ENCODE data around the gene MAST4. TPM values are rescaled to one million over a fixed set of nuclear protein-coding genes. Genes with fewer than 3 reads are reported as not detected.

The MAST4 gene
- total and polyA plus RNA-seq, 2 donors (not counting 1 experiment from before 2014, with no cell fraction given): 2.5 to 57.1 TPM

DNA sequence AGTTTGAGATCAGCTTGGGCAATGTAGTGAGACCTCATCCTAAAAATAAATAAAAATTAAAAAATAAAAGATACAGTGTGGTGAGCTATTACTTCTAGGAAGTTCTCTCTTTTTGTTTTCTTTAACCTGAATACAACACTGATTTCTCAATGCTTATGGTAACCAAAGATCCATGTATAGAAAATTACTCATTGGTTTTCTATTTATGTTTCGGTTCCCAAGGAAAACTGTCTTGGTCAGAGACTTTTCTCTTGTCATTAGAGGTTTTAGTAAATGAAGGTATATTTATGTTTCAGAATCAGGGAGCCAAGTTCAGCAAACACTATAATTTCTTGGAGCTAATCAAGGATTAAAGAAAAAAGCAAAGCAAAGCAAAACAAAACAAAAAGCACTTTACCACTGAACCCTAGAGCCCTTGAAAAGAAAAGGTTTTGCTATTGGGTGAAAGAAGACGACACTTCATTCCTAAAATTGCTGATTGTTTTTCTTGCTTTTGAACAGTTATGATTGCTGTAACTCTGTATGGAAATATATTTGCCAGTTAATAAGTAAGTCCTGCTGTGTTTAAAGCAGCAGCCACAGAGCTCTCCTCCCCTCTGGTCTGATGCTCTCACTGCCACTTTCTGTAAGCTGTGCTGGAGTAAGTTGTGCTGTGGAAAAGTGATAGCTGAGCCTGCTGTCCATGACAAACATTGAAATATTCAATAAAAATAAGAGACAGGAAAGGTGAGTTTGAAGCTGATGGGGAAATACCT is 302.2 kb downstream of the MAST4 start:
- no peak overlapping the region for H3K27ac Mint-ChIP-seq
- TF ChIP-seq, protein P1, sequence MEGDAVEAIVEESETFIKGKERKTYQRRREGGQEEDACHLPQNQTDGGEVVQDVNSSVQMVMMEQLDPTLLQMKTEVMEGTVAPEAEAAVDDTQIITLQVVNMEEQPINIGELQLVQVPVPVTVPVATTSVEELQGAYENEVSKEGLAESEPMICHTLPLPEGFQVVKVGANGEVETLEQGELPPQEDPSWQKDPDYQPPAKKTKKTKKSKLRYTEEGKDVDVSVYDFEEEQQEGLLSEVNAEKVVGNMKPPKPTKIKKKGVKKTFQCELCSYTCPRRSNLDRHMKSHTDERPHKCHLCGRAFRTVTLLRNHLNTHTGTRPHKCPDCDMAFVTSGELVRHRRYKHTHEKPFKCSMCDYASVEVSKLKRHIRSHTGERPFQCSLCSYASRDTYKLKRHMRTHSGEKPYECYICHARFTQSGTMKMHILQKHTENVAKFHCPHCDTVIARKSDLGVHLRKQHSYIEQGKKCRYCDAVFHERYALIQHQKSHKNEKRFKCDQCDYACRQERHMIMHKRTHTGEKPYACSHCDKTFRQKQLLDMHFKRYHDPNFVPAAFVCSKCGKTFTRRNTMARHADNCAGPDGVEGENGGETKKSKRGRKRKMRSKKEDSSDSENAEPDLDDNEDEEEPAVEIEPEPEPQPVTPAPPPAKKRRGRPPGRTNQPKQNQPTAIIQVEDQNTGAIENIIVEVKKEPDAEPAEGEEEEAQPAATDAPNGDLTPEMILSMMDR (IDR thresholded peaks at IDR 0.05): no peak
- TF ChIP-seq EZH2 (IDR thresholded peaks at IDR 0.05; ENCODE audit: borderline replicate concordance, insufficient read depth, low read depth, low read length, poor library complexity, severe bottlenecking): no peak
- H4K20me1 ChIP-seq (ENCODE audit: control insufficient read depth, insufficient read depth, low read length, poor library complexity, severe bottlenecking): no peaks in the 10 kb centered on the region
- no peak for DNase-seq
- H3K4me2 ChIP-seq (replicated peaks; ENCODE audit: low read depth, low read length, poor library complexity, severe bottlenecking): no peak overlapping the region
- POLR2A ChIA-PET: interaction anchor here (0.6 kb wide), 1 partner anchor 17 kb away, joined by 5 read pairs; no protein-coding TSS in a partner anchor
- no peaks in the 10 kb centered on the region for H3K27me3 ChIP-seq (replicated peaks in 1 of 4; ENCODE audit: control extremely low read depth in 1 of 4, control insufficient read depth in 3 of 4, insufficient read depth in 4 of 4, low read length in 3 of 4)
- no peak overlapping the region for H3K4me3 Mint-ChIP-seq
- no peak for ATAC-seq (ENCODE audit: low read depth)
- intact Hi-C loops (cut with micrococcal nuclease): no loop called here
- no peaks in the 10 kb centered on the region for H3K9me3 ChIP-seq (ENCODE audit: control extremely low read depth in 1 of 3, control insufficient read depth in 2 of 3, insufficient read depth in 1 of 3, low read length in 2 of 3)
- no CpG with 5 or more reads among the region's 2 CpGs for WGBS (ENCODE audit: insufficient coverage)
- H3K27me3 Mint-ChIP-seq: peaks cover 9% of the 10 kb centered on the region
- CTCF ChIA-PET: no interaction called here
- H3K4me1 ChIP-seq (ENCODE audit: control insufficient read depth in 2 of 2, insufficient read depth in 2 of 2, low read length in 2 of 2): no peaks in the 10 kb centered on the region
- no peak overlapping the region for H3K4me3 ChIP-seq (ENCODE audit: control extremely low read depth in 1 of 5, extremely low read depth in 1 of 5, insufficient read depth in 1 of 5, low read depth in 2 of 5, low read length in 4 of 5)
- no peaks in the 10 kb centered on the region for H3K79me2 ChIP-seq (ENCODE audit: control insufficient read depth, insufficient read depth, low read length)
- no peaks in the 10 kb centered on the region for H3K4me1 Mint-ChIP-seq
- no peak overlapping the region for H3K9ac ChIP-seq (ENCODE audit: low read length)
- no peak overlapping the region for H2AFZ ChIP-seq (ENCODE audit: insufficient read depth, low read depth, low read length, poor library complexity, severe bottlenecking)
- no peaks in the 10 kb centered on the region for H3K36me3 ChIP-seq (replicated peaks in 1 of 2; ENCODE audit: control extremely low read depth in 1 of 2, control insufficient read depth in 1 of 2, extremely low read depth in 1 of 2, insufficient read depth in 2 of 2, low read length in 1 of 2)
- no peaks in the 10 kb centered on the region for H3K9me3 Mint-ChIP-seq (ENCODE audit: insufficient read depth)
- no peak overlapping the region for H3K27ac ChIP-seq (ENCODE audit: low read length in 2 of 2)

DNA sequence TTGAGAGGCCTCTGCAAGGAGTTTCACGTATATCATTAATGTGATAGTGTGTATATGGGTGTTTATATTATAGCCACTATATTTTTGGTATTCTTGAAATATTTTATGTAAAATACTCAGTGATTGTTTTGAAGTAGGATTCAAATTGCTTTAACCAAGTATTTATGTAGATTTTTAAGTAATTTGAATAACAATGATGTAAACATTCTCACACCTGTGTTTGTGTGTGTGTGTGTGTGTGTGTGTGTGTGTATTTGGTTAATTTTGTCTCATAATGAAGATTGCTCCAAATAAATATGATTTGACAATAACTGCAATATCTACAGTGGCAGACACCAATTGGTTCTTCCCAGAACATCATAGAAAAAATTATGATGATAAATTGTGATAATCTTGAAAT is 307.0 kb downstream of the MAST4 start:
- Histone ChIP-seq H3K27ac (ENCODE audit: low read length in 2 of 2) (no peak overlapping the region), H3K9ac (ENCODE audit: low read length) (no peak overlapping the region), H3K27me3 (replicated peaks in 1 of 4; ENCODE audit: control extremely low read depth in 1 of 4, control insufficient read depth in 3 of 4, insufficient read depth in 4 of 4, low read length in 3 of 4) (no peaks in the 10 kb centered on the region), H3K36me3 (replicated peaks in 1 of 2; ENCODE audit: control extremely low read depth in 1 of 2, control insufficient read depth in 1 of 2, extremely low read depth in 1 of 2, insufficient read depth in 2 of 2, low read length in 1 of 2) (no peaks in the 10 kb centered on the region), H3K79me2 (ENCODE audit: control insufficient read depth, insufficient read depth, low read length) (no peaks in the 10 kb centered on the region), H4K20me1 (ENCODE audit: control insufficient read depth, insufficient read depth, low read length, poor library complexity, severe bottlenecking) (no peaks in the 10 kb centered on the region), H3K4me1 (ENCODE audit: control insufficient read depth in 2 of 2, insufficient read depth in 2 of 2, low read length in 2 of 2) (no peaks in the 10 kb centered on the region), H3K4me3 (ENCODE audit: control extremely low read depth in 1 of 5, extremely low read depth in 1 of 5, insufficient read depth in 1 of 5, low read depth in 2 of 5, low read length in 4 of 5) (no peak overlapping the region), H3K4me2 (replicated peaks; ENCODE audit: low read depth, low read length, poor library complexity, severe bottlenecking) (no peak overlapping the region), H2AFZ (ENCODE audit: insufficient read depth, low read depth, low read length, poor library complexity, severe bottlenecking) (no peak overlapping the region), H3K9me3 (ENCODE audit: control extremely low read depth in 1 of 3, control insufficient read depth in 2 of 3, insufficient read depth in 1 of 3, low read length in 2 of 3) (no peaks in the 10 kb centered on the region)
- intact Hi-C loops (cut with micrococcal nuclease): no loop called here
- DNase-seq (no peak), ATAC-seq (ENCODE audit: low read depth) (no peak)
- TF ChIP-seq, protein P1 (IDR thresholded peaks at IDR 0.05): no peak
- no peak for TF ChIP-seq EZH2 (IDR thresholded peaks at IDR 0.05; ENCODE audit: borderline replicate concordance, insufficient read depth, low read depth, low read length, poor library complexity, severe bottlenecking)
- CTCF ChIA-PET: no interaction called here
- Mint-ChIP-seq H3K27ac (no peak overlapping the region), H3K4me3 (no peak overlapping the region), H3K27me3 (peaks cover 11% of the 10 kb centered on the region), H3K4me1 (no peaks in the 10 kb centered on the region), H3K9me3 (ENCODE audit: insufficient read depth) (no peaks in the 10 kb centered on the region)
- POLR2A ChIA-PET: no interaction called here
- WGBS (ENCODE audit: insufficient coverage): no CpG with 5 or more reads among the region's 1 CpG

All from B cell (primary cell).